Right renal cortex interstitium (tissue), 3 donors: ENCODE measurements around the gene FAM89B. TPM values are rescaled to one million over a fixed set of nuclear protein-coding genes. Genes with fewer than 3 reads are reported as not detected.
"Not testable (repeated sequence)": the region's sequence is repeated elsewhere in the genome, so short reads cannot be mapped to it uniquely, and the experiment has no call there.

ENCODE experiments used
- DNase-seq, 3 donors: peaks; one replicate each; pipeline ENCODE4 v3.0.0-alpha.2; 2013; ENCODE audit warnings: low read depth in 3 of 3, low spot score in 2 of 3
- polyA plus RNA-seq, 3 donors: library from polyadenylated mRNA; unstranded; fragments of 120-200 nt; gene quantifications; one replicate each; pipeline ENCODE4 v1.2.1, GENCODE V29; 2013; ENCODE audit not compliant: insufficient read length in 3 of 3

Gene FAM89B
- 10 to 100 TPM; 15.8 to 22.8 (median 21.7) TPM for polyA plus RNA-seq

- peak in 1 of 3 donors; percentile 88 for DNase-seq
Measured at GRCh38 chr11:65572356-65573051, at the start of gene FAM89B. Gene FAM89B (plus strand): TSS chr11:65572538. CDS start chr11:65572670, 132 bp downstream.

GRCh38 chr11:65522718-65523630 lies 49.4 kb upstream of the FAM89B start:
- DNase-seq, result not testable (repeated sequence)

GRCh38 chr11:65523631-65523968 lies 48.7 kb upstream of the FAM89B start:
- not testable (repeated sequence) for DNase-seq

GRCh38 chr11:65524014-65524740 lies 48.2 kb upstream of the FAM89B start:
- DNase-seq, result no peak

- peak in 2 of 3 donors; percentile 59 to 66 for DNase-seq
Measured at GRCh38 chr11:65524741-65525545, 47.4 kb upstream of the FAM89B start, which contains the start of gene SCYL1. Gene SCYL1 (plus strand): TSS chr11:65525083. CDS start chr11:65525154, 71 bp downstream.

GRCh38 chr11:65525546-65526480 lies 46.5 kb upstream of the FAM89B start:
- no peak for DNase-seq

GRCh38 chr11:65526744-65527143 lies 45.6 kb upstream of the FAM89B start:
- no peak for DNase-seq

- no peak for DNase-seq
Measured at GRCh38 chr11:65528819-65529350, 43.5 kb upstream of the FAM89B start.

GRCh38 chr11:65529475-65530156 lies 42.7 kb upstream of the FAM89B start:
- no peak for DNase-seq

- DNase-seq, result no peak
Measured at GRCh38 chr11:65530157-65530496, 42.2 kb upstream of the FAM89B start.

GRCh38 chr11:65532388-65533064 lies 39.8 kb upstream of the FAM89B start:
- no peak for DNase-seq

GRCh38 chr11:65535102-65535501 lies 37.2 kb upstream of the FAM89B start:
- no peak for DNase-seq

GRCh38 chr11:65536412-65537295 lies 35.7 kb upstream of the FAM89B start:
- no peak for DNase-seq

- DNase-seq, result no peak
Measured at GRCh38 chr11:65537296-65537597, 35.1 kb upstream of the FAM89B start.

- no peak for DNase-seq
Measured at GRCh38 chr11:65537620-65538231, 34.6 kb upstream of the FAM89B start.

- DNase-seq, result no peak
Measured at GRCh38 chr11:65538232-65538914, 34.0 kb upstream of the FAM89B start.
